Measurements from ENCODE around the gene ESR2.
"Not testable (repeated sequence)": the region's sequence is repeated elsewhere in the genome, so short reads cannot be mapped to it uniquely, and the experiment has no call there.

ESR2 gene

GRCh38 chr14:64196814-64197411 lies 97.3 kb downstream of the ESR2 start:
- DNase-seq (ENCODE audit: low read depth) = no peak

DNA sequence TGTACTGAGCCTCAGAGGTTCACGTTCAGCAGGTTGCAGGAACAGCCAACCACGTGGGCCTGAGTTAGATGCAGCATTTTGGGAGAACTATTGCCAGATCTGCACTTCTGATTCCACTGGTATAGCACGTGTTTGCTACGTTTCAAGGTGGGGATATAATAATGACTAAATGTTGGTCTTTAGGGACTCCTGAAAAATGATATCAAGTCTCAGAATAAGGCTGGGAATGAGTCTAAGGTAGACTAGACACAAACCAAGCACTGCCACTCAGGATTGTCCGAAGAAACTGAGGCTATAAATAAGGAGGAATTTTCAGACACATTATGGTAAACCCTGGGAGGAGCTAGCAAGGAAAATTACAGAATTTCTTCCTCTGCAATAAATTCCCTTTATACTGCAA lies 98.1 kb downstream of the ESR2 start:
- DNase-seq (ENCODE audit: low read depth) = no peak

DNA sequence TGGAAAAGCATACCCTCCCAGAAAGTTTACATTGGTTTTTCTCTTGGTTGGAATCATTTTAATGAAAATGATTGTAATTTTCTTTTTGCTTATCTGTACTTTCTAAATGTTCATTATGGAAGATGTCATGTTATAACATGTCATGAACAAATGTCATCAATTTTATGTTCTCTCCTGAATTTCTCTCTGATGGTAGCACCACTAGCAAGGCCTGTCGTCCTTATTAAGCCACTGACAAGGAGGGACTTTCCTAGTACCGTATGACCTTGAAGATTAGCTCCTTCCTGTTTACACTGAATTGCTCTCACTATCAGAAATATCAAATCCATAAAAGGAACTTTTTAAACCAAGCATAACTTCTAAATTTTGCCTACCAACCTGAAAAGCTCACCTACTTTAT lies 99.0 kb downstream of the ESR2 start:
- DNase-seq (ENCODE audit: low read depth) = no peak

DNA sequence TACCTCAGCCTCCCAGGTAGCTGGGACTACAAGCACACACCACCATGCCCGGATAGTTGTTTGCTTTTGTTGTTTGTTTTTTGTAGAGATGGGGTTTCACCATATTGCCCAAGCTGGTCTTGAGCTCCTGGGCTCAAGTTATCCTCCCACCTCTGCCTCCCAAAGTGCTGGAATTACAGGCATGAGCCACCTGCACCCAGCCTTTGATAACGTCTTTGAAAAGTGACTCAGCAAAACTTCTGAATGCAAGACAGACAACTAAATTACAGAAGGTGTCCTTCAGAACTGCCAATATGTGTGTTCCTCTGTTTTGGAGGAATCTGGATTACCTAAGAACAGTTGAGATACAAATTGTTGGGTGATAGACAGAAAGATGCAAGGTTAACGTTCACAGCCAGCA lies 99.8 kb downstream of the ESR2 start:
- no peak for DNase-seq (ENCODE audit: low read depth)

GRCh38 chr14:64193821-64194220 lies 100.3 kb downstream of the ESR2 start:
- DNase-seq (ENCODE audit: low read depth) = no peak

GRCh38 chr14:64191756-64192155 lies 102.4 kb downstream of the ESR2 start:
- no peak for DNase-seq (ENCODE audit: low read depth)

GRCh38 chr14:64190974-64191502 lies 103.1 kb downstream of the ESR2 start:
- DNase-seq (ENCODE audit: low read depth) = no peak

DNA sequence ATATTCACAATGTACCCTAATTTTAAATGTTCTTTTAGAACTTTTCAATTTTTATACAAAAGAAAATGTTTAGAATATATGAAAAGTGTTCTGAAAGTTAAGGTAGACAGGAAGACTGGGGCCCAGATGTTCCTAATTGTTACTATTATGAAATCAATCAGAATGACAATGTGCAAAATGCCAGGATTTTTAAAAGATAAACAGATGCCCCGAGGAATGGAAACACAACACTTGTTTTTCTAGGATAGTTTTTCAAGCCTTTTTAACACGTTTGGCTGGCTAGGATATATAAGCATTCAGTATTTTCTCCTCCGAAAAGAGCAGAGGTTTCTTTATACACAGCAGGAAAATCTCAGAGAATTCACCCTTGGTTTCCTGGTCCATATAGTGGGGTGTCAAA lies 106.8 kb downstream of the ESR2 start:
- no peak for DNase-seq (ENCODE audit: low read depth)

DNA sequence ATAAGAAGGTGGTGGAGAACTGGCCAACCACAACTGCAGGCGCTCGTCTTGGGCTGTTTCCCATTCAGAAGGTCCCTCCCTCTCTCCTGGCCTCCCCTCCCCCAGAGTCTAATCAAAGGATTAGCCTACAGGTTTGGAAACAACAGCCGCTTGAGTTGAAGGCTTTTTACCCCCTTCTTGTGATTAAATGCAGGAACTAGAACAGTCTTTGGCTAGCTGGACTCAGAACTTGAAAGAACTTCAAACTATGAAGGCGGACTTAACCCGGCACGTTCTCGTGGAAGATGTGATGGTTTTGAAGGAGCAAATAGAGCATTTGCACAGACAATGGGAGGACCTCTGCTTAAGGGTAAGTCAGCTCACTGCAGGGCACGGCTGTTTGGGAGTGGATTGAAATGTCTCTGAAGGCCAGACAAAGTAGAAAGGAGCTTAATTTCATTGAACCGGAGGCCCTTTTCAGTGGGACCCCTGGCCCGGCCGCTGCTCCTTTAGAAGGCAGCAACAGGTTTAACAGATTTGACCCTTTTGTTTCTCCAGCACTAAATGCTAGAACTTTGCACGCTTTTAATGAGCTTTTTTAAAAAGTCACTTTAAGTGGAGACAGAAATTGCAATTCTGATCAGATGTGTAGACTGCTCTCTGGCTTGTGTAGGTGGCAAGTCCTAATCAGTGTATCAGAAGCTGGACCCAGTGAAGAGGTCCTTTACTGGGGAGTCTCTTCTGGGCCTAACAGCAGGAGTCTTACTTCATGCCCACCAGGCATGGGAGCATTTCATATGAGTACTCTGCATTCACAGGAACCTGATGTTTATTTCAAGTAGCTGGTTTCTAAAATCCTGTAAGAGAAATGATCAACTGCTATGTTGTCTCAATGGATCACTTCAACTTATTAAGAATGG lies 107.7 kb downstream of the ESR2 start:
- no peak for DNase-seq (ENCODE audit: low read depth)

DNA sequence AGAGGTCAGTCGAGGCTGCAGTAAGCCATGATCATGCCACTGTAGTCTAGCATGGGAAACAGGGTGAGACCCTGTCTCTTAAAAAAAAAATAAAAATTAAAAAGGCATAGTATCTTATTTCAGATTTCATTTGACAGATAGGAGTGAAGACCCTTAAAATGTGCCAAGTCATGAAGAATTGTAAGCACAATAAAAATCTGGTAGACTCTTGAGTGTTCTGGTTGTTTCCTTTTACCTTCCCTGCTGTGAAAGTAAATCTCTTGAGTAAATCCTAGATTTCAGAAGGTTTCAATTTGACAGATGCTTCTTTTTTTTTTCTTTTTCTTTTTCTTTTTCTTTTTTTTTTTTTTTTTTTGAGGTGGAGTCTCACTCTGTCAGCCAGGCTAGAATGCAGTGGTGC lies 109.0 kb downstream of the ESR2 start:
- no peak for DNase-seq (ENCODE audit: low read depth)

DNA sequence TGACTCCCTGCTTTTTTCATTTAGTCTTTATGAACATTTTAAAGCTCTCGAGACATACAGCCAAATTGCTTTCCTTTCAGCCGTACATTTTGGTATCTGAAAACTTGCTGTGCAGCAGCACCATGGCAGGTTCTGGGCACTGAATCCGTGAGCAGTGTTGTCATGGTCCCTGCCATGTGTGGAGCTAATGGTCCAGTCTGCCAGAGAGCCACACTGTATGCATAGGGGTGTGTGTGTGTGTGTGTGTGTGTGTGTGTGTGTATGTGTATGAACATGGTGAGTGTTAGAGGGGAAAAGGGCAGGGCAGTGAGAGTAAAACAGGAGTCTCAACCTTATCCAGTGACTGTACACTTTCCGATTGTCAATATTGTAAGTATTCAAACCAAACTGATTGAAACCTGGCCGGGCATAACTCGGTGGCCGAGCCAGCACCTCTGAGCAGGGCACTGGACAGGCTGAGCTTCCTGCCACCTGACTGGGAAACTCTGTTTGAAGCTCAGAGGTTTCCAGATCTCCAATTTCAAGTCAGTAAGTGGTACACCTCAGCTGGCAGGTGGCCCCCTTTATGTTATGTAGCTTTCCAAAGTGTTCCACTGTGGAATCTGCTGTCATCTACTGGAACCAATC lies 110.0 kb downstream of the ESR2 start:
- DNase-seq (ENCODE audit: low read depth) = no peak

DNA sequence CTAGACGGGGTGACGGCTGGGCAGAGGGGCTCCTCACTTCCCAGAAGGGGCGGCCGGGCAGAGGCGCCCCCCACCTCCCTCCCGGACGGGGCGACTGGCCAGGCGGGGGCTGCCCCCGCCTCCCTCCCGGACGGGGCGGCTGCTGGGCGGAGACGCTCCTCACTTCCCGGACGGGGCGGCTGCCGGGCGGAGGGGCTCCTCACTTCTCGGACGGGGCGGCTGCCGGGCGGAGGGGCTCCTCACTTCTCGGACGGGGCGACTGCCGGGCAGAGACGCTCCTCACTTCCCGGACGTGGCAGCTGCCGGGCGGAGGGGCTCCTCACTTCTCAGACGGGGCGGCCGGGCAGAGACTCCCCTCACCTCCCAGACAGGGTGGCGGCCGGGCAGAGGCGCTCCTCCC lies 111.3 kb downstream of the ESR2 start:
- DNase-seq (ENCODE audit: low read depth) = not testable (repeated sequence)

DNA sequence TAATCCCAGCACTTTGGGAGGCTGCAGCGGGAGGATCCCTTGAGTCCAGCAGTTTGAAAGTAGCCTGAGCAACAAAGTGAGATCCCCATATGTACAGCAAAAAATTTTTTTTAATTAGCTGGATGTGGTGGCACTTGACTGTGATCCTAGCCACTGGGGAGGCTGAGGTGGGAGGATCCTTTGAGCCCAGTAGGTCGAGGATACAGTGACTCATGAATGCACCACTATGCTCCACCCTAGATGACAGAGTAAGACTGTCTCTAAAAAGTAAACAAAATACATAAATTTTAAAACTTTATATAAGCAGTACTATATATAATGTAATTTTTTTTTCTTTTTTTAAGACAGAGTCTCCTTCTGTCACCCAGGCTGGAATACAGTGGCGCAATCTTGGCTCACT lies 115.4 kb downstream of the ESR2 start:
- no peak for DNase-seq (ENCODE audit: low read depth)

DNA sequence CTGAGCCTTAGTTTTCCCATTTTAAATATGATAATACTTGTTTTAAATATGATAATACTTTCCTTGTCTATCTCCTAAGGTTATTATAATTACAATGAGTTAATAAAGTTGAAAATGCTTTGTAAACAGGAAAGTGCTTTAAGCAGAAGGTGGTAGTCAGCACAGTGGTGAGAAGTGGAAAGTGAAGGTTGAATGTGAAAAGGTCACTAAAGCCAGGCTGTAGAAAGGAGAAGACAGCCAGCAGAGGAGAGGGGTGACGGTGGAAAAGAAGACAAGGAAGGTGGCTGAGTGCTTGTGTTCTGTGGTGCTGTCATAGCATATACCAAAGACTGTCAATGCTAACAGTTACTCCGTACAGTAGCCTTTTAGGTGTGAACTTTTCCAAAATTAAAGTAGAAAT lies 117.8 kb downstream of the ESR2 start:
- DNase-seq (ENCODE audit: low read depth) = no peak

- DNase-seq (ENCODE audit: low read depth) = no peak
These were observed 119.0 kb downstream of the ESR2 start for GRCh38 chr14:64174922-64175782.

DNA sequence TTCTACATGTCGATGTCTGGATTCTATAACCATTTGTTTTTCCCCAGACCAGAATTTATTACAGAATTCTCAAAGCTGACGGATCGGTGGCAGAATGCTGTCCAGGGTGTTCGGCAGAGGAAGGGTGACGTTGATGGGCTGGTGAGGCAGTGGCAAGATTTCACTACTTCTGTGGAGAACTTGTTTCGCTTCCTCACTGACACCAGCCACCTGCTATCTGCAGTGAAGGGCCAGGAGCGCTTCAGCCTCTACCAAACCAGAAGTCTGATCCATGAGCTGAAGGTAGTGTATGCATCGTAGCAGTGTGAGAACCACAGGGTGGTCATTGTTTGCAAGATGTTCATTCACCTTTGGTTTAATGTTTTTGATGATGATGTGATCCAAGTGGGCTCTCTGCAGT lies 124.0 kb downstream of the ESR2 start:
- no peak for DNase-seq (ENCODE audit: low read depth)

- no peak for DNase-seq (ENCODE audit: low read depth)
These were observed 134.6 kb downstream of the ESR2 start for GRCh38 chr14:64159588-64159987.

DNA sequence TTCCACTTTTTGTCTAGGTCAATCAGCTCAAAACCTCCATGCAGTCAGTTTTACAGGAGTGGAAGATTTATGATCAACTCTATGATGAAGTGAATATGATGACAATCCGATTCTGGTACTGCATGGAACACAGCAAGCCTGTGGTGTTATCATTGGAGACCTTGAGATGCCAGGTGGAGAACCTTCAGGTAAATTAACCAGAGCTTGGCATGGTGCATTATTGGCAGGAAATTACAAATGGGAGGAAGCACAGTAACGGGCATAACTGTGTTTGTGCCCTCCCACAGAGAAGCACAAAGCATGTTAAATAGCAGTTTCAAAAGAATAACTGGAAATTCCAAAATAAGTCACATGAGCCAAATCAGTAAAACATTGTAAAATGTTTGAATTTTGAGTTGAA lies 135.6 kb downstream of the ESR2 start:
- DNase-seq (ENCODE audit: low read depth) = no peak

DNA sequence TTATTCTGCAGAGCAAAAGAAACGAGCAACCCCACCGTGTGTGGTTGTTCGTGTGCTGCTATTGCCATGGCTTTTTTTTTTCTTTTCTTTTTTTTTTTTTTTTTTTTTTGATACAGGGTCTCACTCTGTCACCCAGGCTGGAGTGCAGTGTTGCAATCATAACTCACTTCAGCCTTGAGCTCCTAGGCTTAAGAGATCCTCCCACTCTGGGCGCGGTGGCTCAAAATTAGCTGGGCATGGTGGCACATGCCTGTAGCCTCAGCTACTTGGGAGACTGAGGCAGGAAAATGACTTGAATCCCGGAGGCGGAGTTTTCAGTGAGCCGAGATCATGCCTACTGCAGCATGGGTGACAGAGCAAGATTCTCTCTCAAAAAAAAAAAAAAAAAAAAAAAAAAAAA lies 144.2 kb downstream of the ESR2 start:
- DNase-seq (ENCODE audit: low read depth) = no peak

GRCh38 chr14:64147126-64147790 lies 146.9 kb downstream of the ESR2 start:
- no peak for DNase-seq (ENCODE audit: low read depth)

DNA sequence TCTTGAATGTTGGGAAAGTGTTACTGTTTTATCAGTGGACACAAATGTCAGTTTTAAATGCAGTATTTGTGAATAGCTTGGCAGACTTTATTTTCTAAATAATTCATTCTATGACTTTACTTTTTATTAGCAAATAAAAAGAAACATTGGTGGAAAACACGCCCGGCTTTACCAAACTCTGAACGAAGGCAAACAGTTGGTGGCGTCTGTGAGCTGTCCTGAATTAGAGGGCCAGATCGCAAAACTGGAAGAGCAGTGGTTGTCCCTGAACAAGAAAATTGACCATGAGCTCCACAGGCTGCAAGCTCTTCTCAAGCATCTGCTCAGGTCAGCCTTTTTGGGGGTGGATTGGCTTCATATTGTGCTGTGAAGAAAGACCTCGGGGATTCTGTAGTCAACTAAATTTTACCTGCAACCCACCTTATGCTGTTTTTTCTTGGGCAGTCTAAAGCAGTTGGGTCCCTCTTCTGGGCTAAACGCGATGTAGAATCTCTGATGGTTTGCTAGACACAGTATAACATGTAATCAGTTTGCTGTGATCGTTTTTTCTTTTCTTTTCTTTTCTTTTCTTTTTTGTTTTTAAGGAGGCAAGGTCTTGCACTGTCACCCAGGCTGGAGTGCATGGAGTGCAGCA lies 156.4 kb downstream of the ESR2 start:
- DNase-seq (ENCODE audit: low read depth) = no peak
